Thoracic aorta (tissue), 2 donors: ENCODE data around the gene CST1. TPM values are rescaled to one million over a fixed set of nuclear protein-coding genes. Genes with fewer than 3 reads are reported as not detected.
"Not testable (repeated sequence)": the region's sequence is repeated elsewhere in the genome, so short reads cannot be mapped to it uniquely, and the experiment has no call there.

ENCODE experiments used
- ATAC-seq: fragments of 150-250 bp; one replicate; pipeline ENCODE4 v1.8.0; 2017; ENCODE audit warnings: low read depth; ENCODE audit not compliant: insufficient number of reproducible peaks, low FRiP score
- DNase-seq: peaks from one replicate; pipeline ENCODE4 v3.0.0-alpha.2; 2020; ENCODE audit warnings: low spot score
- H3K27ac ChIP-seq, 2 donors: fragments of 200-600 bp; sonication (generic); 1 replicate in 1 of 2; 2 replicates in 1 of 2; pipeline ENCODE4 v1.5.1; 2016; ENCODE audit warnings: mild to moderate bottlenecking in 2 of 2, moderate library complexity in 2 of 2
- H3K27me3 ChIP-seq: fragments of 200-600 bp; sonication (generic); replicated peaks from 2 replicates; pipeline ENCODE4 v1.6.0; 2016; ENCODE audit warnings: mild to moderate bottlenecking; ENCODE audit not compliant: insufficient read depth
- H3K36me3 ChIP-seq: fragments of 200-600 bp; sonication (generic); one replicate; pipeline ENCODE4 v1.5.1; 2016
- H3K4me1 ChIP-seq, 2 donors: fragments of 200-600 bp; sonication (generic); 1 replicate in 1 of 2; 2 replicates in 1 of 2; pipeline versions ENCODE4 v1.5.1 to v1.6.0; 2016; ENCODE audit warnings: low read depth in 2 of 2, mild to moderate bottlenecking in 1 of 2; ENCODE audit not compliant: control insufficient read depth in 1 of 2
- H3K4me3 ChIP-seq: fragments of 200-600 bp; sonication (generic); 2 replicates; pipeline ENCODE4 v1.5.1; 2016; ENCODE audit warnings: mild to moderate bottlenecking
- H3K9me3 ChIP-seq: fragments of 200-600 bp; sonication (generic); 2 replicates; pipeline ENCODE4 v1.5.1; 2016
- CTCF ChIP-seq: fragments of 200-600 bp; sonication (generic); IDR thresholded peaks from one replicate; pipeline ENCODE4 v1.5.1; 2019; ENCODE audit warnings: antibody characterized with exemption
- total RNA-seq, 2 donors: library from RNA; depleted of rRNA; stranded (reverse); fragments of >200 nt; gene quantifications; one replicate each; pipeline versions ENCODE4 v1.1.0 to v1.2.3, GENCODE V29; 2016

CST1 gene
- total RNA-seq, 2 donors from 2014 or later = not detected

- Histone ChIP-seq H3K4me1 (no peaks in the 10 kb centered on the region), H3K36me3 (no peaks in the 10 kb centered on the region), H3K27ac (no peak overlapping the region), H3K27me3 (no peaks in the 10 kb centered on the region), H3K9me3 (no peaks in the 10 kb centered on the region), H3K4me3 (no peak overlapping the region)
- no peak for DNase-seq
- no peak for ATAC-seq
- no peak for TF ChIP-seq CTCF
Measured at GRCh38 chr20:23773127-23773526, 22.4 kb upstream of the CST1 start.

- no peaks in the 10 kb centered on the region for H3K4me1 ChIP-seq
- no peak for TF ChIP-seq CTCF
- no peak overlapping the region for H3K27ac ChIP-seq
- no peak overlapping the region for H3K4me3 ChIP-seq
- no peaks in the 10 kb centered on the region for H3K36me3 ChIP-seq
- H3K9me3 ChIP-seq = no peaks in the 10 kb centered on the region
- DNase-seq (no peak), ATAC-seq (no peak)
- no peaks in the 10 kb centered on the region for H3K27me3 ChIP-seq
Measured at GRCh38 chr20:23772074-23772473, 21.3 kb upstream of the CST1 start.

- no peak overlapping the region for H3K27ac ChIP-seq
- no peak for DNase-seq
- H3K27me3 ChIP-seq = no peaks in the 10 kb centered on the region
- H3K36me3 ChIP-seq = no peaks in the 10 kb centered on the region
- no peaks in the 10 kb centered on the region for H3K4me1 ChIP-seq
- no peak for ATAC-seq
- H3K4me3 ChIP-seq = no peak overlapping the region
- no peak for TF ChIP-seq CTCF
- H3K9me3 ChIP-seq = no peaks in the 10 kb centered on the region
Measured at GRCh38 chr20:23770384-23770783, 19.6 kb upstream of the CST1 start.

GRCh38 chr20:23768520-23768919 lies 17.8 kb upstream of the CST1 start:
- ATAC-seq, DNase-seq, H3K4me3 ChIP-seq, H3K9me3 ChIP-seq, H3K36me3 ChIP-seq, H3K27me3 ChIP-seq, H3K4me1 ChIP-seq, H3K27ac ChIP-seq: not testable (repeated sequence)

GRCh38 chr20:23766531-23766930 lies 15.8 kb upstream of the CST1 start:
- DNase-seq (no peak), ATAC-seq (no peak)
- Histone ChIP-seq H3K4me3 (no peak overlapping the region), H3K4me1 (no peaks in the 10 kb centered on the region), H3K27me3 (no peaks in the 10 kb centered on the region), H3K9me3 (no peaks in the 10 kb centered on the region), H3K36me3 (no peaks in the 10 kb centered on the region), H3K27ac (no peak overlapping the region)
- TF ChIP-seq CTCF = no peak

GRCh38 chr20:23765578-23765977 lies 14.8 kb upstream of the CST1 start:
- ATAC-seq (no peak), DNase-seq (no peak)
- Histone ChIP-seq H3K27me3 (no peaks in the 10 kb centered on the region), H3K9me3 (no peaks in the 10 kb centered on the region), H3K4me3 (no peak overlapping the region), H3K27ac (no peak overlapping the region), H3K4me1 (no peaks in the 10 kb centered on the region), H3K36me3 (no peaks in the 10 kb centered on the region)
- no peak for TF ChIP-seq CTCF

- H3K36me3 ChIP-seq, H3K4me3 ChIP-seq, H3K27ac ChIP-seq, H3K4me1 ChIP-seq, DNase-seq, H3K9me3 ChIP-seq, H3K27me3 ChIP-seq, ATAC-seq: not testable (repeated sequence)
Measured at GRCh38 chr20:23764630-23765029, 13.9 kb upstream of the CST1 start.
